ENCODE results near the gene CRYBB3.

Gene CRYBB3

GRCh38 chr22:25166266-25167040, 33.2 kb upstream of the CRYBB3 start:
- no peaks in the 10 kb centered on the region for H3K9me3 ChIP-seq (ENCODE audit: control insufficient read depth, low read length)
- H3K27me3 ChIP-seq (ENCODE audit: control insufficient read depth, insufficient read depth, low read length): no peaks in the 10 kb centered on the region
- no peaks in the 10 kb centered on the region for H3K36me3 ChIP-seq (ENCODE audit: control insufficient read depth, insufficient read depth, low read length)
- peaks cover 17% of the 10 kb centered on the region for H3K4me1 ChIP-seq (ENCODE audit: control insufficient read depth, insufficient read depth, low read length)
- no peak overlapping the region for H3K9ac ChIP-seq (ENCODE audit: low read length)
- no peak overlapping the region for H3K4me3 ChIP-seq (ENCODE audit: low read length)

GRCh38 chr22:25167082-25167481, 32.6 kb upstream of the CRYBB3 start:
- Histone ChIP-seq H3K4me3 (ENCODE audit: low read length) (no peak overlapping the region), H3K4me1 (ENCODE audit: control insufficient read depth, insufficient read depth, low read length) (peaks cover 17% of the 10 kb centered on the region), H3K9me3 (ENCODE audit: control insufficient read depth, low read length) (no peaks in the 10 kb centered on the region), H3K36me3 (ENCODE audit: control insufficient read depth, insufficient read depth, low read length) (no peaks in the 10 kb centered on the region), H3K27me3 (ENCODE audit: control insufficient read depth, insufficient read depth, low read length) (no peaks in the 10 kb centered on the region), H3K9ac (ENCODE audit: low read length) (no peak overlapping the region)

DNA sequence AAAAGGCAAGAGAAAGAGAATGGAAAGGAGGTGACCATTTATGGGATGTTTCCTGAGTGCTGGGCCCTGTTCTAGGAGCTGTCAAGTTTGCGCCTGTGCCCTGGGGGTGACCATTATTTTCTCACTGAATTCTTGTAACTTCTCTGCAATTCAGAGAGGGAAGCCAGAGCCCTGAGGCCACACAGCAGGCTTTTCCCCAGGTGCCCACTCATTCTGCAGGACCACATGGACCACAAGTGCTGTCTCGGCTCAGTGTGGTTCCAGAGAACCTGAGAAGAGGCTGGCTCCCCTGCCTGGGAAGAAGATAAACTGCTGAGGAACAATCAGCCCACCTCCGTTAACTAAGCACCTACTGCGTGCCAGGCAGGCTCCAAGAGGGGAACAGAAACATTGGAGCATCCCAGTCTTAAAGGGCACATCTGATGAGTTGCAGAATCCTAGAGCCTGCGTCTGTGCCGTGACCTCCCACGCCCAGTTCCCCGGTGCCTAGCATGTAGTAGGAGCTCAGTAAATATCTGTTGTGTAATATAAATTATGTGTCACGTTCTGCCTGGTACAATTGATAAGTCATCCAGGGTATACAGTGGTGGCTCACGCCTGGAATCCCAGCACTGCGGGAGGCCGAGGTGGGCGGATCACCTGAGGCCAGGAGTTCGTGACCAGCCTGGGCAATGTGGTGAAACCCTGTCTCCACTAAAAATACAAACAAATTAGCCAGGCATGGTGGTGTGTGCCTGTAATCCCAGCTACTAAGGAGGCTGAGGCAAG, 31.6 kb upstream of the CRYBB3 start:
- Histone ChIP-seq H3K36me3 (ENCODE audit: control insufficient read depth, insufficient read depth, low read length) (no peaks in the 10 kb centered on the region), H3K4me1 (ENCODE audit: control insufficient read depth, insufficient read depth, low read length) (peaks cover 17% of the 10 kb centered on the region), H3K9me3 (ENCODE audit: control insufficient read depth, low read length) (no peaks in the 10 kb centered on the region), H3K4me3 (ENCODE audit: low read length) (no peak overlapping the region), H3K27me3 (ENCODE audit: control insufficient read depth, insufficient read depth, low read length) (no peaks in the 10 kb centered on the region), H3K9ac (ENCODE audit: low read length) (no peak overlapping the region)

DNA sequence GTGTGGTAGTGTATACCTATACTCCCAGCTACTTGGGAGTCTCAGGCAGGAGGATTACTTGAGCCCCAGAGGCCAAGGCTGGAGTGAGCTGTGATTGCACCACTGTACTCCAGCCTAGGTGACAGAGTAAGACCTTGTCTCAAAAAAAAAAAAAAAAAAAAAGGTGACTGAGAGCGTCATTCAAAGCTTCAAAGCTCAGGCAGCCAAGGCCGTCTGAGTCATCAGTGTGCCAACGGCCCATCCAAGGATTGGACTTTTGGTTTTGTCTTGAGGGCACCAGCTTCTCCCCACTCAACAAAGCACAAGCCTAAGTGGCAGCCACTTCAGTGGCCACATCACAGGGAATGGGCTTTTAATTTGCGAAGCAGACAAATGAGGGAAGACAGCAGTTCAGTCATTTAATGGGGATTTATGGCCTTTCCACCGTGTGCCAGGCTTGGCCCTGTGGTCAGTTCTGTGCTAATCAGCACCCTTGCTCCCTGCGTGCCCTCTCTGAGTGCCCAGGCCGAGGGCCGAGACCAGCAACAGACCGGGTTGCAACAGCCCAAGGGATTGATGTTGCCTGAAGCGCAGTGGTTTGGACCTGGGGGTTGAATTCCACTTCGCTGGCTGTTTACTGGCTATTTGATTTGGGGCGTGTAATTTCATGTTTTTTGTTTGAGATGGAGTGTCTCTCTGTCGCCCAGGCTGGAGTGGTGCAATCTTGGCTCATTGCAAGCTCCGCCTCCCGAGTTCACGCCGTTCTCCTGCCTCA, 30.2 kb upstream of the CRYBB3 start:
- no peak overlapping the region for H3K9ac ChIP-seq (ENCODE audit: low read length)
- H3K9me3 ChIP-seq (ENCODE audit: control insufficient read depth, low read length): no peaks in the 10 kb centered on the region
- H3K4me3 ChIP-seq (ENCODE audit: low read length): no peak overlapping the region
- H3K27me3 ChIP-seq (ENCODE audit: control insufficient read depth, insufficient read depth, low read length): no peaks in the 10 kb centered on the region
- no peaks in the 10 kb centered on the region for H3K36me3 ChIP-seq (ENCODE audit: control insufficient read depth, insufficient read depth, low read length)
- peaks cover 17% of the 10 kb centered on the region for H3K4me1 ChIP-seq (ENCODE audit: control insufficient read depth, insufficient read depth, low read length)

DNA sequence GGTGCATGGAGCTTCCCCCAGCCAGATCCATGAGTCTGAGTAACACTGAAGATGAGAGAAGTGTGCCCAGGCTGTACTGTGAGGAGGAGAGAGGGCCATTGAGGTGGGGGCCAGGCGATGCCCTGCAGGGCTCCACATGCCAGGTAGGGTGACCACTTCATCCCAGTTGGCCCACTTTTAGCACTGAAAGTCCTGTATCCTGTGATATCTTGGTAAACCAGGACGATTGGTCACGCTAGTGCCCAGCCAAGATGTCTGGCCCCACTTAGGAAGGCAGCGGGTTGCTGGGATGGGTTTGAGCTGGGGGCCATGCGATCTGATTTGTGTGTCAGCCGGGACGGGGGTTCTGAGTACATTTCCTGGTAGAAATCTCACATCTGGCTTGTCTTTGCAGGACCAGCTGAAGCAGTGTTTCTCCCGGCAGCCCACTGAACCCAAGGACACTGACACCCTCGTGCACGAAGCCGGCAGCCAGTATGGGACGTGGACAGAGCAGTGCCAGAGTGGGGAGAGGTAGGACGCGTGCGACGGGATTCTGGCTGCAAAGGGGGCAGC, 29.2 kb upstream of the CRYBB3 start:
- peaks cover 11% of the 10 kb centered on the region for H3K4me1 ChIP-seq (ENCODE audit: control insufficient read depth, insufficient read depth, low read length)
- H3K9ac ChIP-seq (ENCODE audit: low read length): no peak overlapping the region
- H3K27me3 ChIP-seq (ENCODE audit: control insufficient read depth, insufficient read depth, low read length): no peaks in the 10 kb centered on the region
- no peak overlapping the region for H3K4me3 ChIP-seq (ENCODE audit: low read length)
- no peaks in the 10 kb centered on the region for H3K9me3 ChIP-seq (ENCODE audit: control insufficient read depth, low read length)
- peaks cover 8% of the 10 kb centered on the region for H3K36me3 ChIP-seq (ENCODE audit: control insufficient read depth, insufficient read depth, low read length)

GRCh38 chr22:25172153-25172552, 27.5 kb upstream of the CRYBB3 start:
- no peak overlapping the region for H3K4me3 ChIP-seq (ENCODE audit: low read length)
- H3K9ac ChIP-seq (ENCODE audit: low read length): no peak overlapping the region
- H3K9me3 ChIP-seq (ENCODE audit: control insufficient read depth, low read length): no peaks in the 10 kb centered on the region
- H3K4me1 ChIP-seq (ENCODE audit: control insufficient read depth, insufficient read depth, low read length): peaks cover under 1% of the 10 kb centered on the region
- peaks cover 8% of the 10 kb centered on the region for H3K36me3 ChIP-seq (ENCODE audit: control insufficient read depth, insufficient read depth, low read length)
- H3K27me3 ChIP-seq (ENCODE audit: control insufficient read depth, insufficient read depth, low read length): no peaks in the 10 kb centered on the region

DNA sequence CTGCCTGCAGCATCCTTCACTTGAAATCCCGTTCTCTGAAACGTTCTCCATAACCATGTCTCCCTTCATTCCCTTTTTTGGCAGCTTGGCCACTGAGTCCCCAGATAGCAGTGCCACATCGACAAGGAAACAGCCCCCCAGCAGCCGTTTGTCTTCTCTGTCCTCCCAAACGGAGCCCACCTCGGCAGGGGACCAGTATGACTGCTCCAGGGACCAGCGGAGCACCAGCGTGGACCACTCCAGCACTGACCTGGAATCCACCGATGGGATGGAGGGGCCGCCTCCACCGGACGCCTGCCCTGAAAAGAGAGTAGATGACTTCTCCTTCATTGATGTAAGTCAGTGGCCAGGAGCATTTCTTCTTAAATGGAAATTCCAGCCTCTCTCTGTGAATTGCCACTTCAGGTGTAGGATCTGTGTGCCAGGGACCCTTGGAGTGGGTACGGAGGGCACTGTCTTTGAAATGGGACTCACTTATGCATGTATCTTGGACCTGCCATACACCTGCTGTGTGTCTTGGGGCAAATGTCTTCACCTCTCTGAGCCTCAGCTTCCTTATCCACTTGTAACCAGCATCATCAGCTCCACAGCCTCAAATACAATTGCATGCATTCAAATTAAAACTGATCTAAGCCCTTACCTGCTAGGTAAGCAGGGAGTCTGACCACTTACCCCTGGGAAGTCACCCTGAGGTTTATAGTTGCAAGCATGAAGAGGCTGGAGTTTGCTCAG, 25.3 kb upstream of the CRYBB3 start:
- Histone ChIP-seq H3K36me3 (ENCODE audit: control insufficient read depth, insufficient read depth, low read length) (peaks cover 8% of the 10 kb centered on the region), H3K9me3 (ENCODE audit: control insufficient read depth, low read length) (no peaks in the 10 kb centered on the region), H3K9ac (ENCODE audit: low read length) (no peak overlapping the region), H3K27me3 (ENCODE audit: control insufficient read depth, insufficient read depth, low read length) (no peaks in the 10 kb centered on the region), H3K4me1 (ENCODE audit: control insufficient read depth, insufficient read depth, low read length) (no peaks in the 10 kb centered on the region), H3K4me3 (ENCODE audit: low read length) (no peak overlapping the region)

DNA sequence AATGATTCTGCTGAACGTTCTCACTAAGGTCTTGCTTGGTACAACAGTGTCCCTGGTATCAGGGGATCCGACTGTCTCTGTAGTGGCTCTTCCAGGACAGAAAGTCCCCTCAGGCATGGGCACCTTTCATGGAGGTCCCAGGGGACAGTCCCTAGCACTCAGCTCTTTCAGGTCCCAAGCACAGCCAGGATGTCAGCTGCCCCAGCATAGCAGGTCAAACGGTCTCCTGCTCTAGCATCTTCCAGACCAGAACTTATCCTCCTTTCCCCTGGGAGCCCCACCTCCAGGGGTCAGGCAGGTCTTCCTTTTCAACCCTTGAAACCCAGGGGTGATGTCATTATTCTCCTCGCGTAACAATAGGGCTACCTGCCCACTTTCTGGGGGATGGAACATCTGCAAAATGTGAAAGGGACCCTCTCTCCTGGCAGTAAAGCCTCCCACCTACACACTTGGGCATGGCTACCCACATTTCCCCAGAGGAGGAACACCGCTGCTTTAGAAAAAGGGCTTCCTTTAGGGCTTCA, 24.7 kb upstream of the CRYBB3 start:
- Histone ChIP-seq H3K9ac (ENCODE audit: low read length) (no peak overlapping the region), H3K4me1 (ENCODE audit: control insufficient read depth, insufficient read depth, low read length) (no peaks in the 10 kb centered on the region), H3K36me3 (ENCODE audit: control insufficient read depth, insufficient read depth, low read length) (peaks cover 8% of the 10 kb centered on the region), H3K4me3 (ENCODE audit: low read length) (no peak overlapping the region), H3K9me3 (ENCODE audit: control insufficient read depth, low read length) (no peaks in the 10 kb centered on the region), H3K27me3 (ENCODE audit: control insufficient read depth, insufficient read depth, low read length) (no peaks in the 10 kb centered on the region)

DNA sequence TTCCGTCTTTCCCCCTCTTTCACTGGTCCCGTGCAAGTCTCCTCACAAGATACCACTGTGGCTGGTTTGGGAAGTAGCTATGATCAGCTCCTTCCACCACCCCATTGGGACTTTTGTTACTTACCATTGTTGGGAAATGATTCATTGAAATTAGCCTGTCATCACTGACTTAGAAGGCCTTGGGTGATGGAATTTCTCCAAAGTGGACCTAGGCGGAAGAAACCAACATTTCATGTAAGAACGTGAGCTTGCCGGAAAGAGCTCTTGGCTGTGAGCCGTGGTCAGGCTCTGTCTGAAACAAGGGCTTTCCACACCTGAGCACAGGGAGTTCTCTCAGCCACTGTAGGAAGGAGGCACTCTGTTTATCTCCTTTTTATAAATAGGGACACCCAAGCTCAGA, 23.5 kb upstream of the CRYBB3 start:
- Histone ChIP-seq H3K27me3 (ENCODE audit: control insufficient read depth, insufficient read depth, low read length) (no peaks in the 10 kb centered on the region), H3K36me3 (ENCODE audit: control insufficient read depth, insufficient read depth, low read length) (peaks cover 8% of the 10 kb centered on the region), H3K9ac (ENCODE audit: low read length) (no peak overlapping the region), H3K4me1 (ENCODE audit: control insufficient read depth, insufficient read depth, low read length) (no peaks in the 10 kb centered on the region), H3K4me3 (ENCODE audit: low read length) (no peak overlapping the region), H3K9me3 (ENCODE audit: control insufficient read depth, low read length) (no peaks in the 10 kb centered on the region)

GRCh38 chr22:25176799-25177198, 22.9 kb upstream of the CRYBB3 start:
- Histone ChIP-seq H3K27me3 (ENCODE audit: control insufficient read depth, insufficient read depth, low read length) (no peaks in the 10 kb centered on the region), H3K4me3 (ENCODE audit: low read length) (no peak overlapping the region), H3K36me3 (ENCODE audit: control insufficient read depth, insufficient read depth, low read length) (peaks cover 8% of the 10 kb centered on the region), H3K4me1 (ENCODE audit: control insufficient read depth, insufficient read depth, low read length) (no peaks in the 10 kb centered on the region), H3K9me3 (ENCODE audit: control insufficient read depth, low read length) (no peaks in the 10 kb centered on the region), H3K9ac (ENCODE audit: low read length) (no peak overlapping the region)

DNA sequence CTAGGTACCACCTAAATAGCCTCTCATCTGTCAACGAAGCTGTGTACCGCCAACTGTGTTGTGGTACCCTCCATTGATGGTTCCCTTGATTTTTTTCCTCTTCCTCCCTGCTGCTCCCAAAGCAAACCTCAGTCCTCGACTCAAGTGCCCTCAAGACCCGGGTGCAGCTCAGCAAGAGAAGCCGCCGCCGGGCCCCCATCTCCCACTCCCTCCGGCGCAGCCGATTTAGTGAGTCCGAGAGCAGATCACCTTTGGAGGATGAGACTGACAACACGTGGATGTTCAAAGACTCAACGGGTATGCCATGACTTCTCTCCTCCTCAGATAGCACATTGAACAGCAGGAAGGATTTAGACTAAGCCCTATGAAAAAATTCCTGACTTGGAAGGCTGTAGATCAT, 22.4 kb upstream of the CRYBB3 start:
- H3K4me3 ChIP-seq (ENCODE audit: low read length): no peak overlapping the region
- H3K9ac ChIP-seq (ENCODE audit: low read length): no peak overlapping the region
- H3K36me3 ChIP-seq (ENCODE audit: control insufficient read depth, insufficient read depth, low read length): peaks cover 8% of the 10 kb centered on the region
- no peaks in the 10 kb centered on the region for H3K27me3 ChIP-seq (ENCODE audit: control insufficient read depth, insufficient read depth, low read length)
- H3K9me3 ChIP-seq (ENCODE audit: control insufficient read depth, low read length): no peaks in the 10 kb centered on the region
- H3K4me1 ChIP-seq (ENCODE audit: control insufficient read depth, insufficient read depth, low read length): no peaks in the 10 kb centered on the region

All from mucosa of stomach (tissue), 1 donor.